Glutamatergic neuron (in vitro differentiated cells): ENCODE data around the gene FBXW4. TPM values are rescaled to one million over a fixed set of nuclear protein-coding genes. Genes with fewer than 3 reads are reported as not detected.

Source experiments
- DNase-seq: peaks from one replicate; pipeline ENCODE4 v3.0.0; 2022
- H3K27ac Mint-ChIP-seq: one replicate; pipeline ENCODE4 v1.8.0; 2020; ENCODE audit warnings: mild to moderate bottlenecking, mixed read lengths, inconsistent platforms; ENCODE audit not compliant: unreplicated experiment
- H3K27me3 Mint-ChIP-seq: one replicate; pipeline ENCODE4 v1.8.0; 2020; ENCODE audit warnings: mild to moderate bottlenecking, moderate library complexity, mixed read lengths, inconsistent platforms; ENCODE audit not compliant: unreplicated experiment
- H3K36me3 Mint-ChIP-seq: one replicate; pipeline ENCODE4 v1.8.0; 2020; ENCODE audit warnings: mild to moderate bottlenecking, mixed read lengths, inconsistent platforms; ENCODE audit not compliant: unreplicated experiment
- H3K4me1 Mint-ChIP-seq: one replicate; pipeline ENCODE4 v1.8.0; 2020; ENCODE audit warnings: mild to moderate bottlenecking, low read depth, mixed read lengths, inconsistent platforms; ENCODE audit not compliant: unreplicated experiment
- H3K4me3 Mint-ChIP-seq: one replicate; pipeline ENCODE4 v1.8.0; 2020; ENCODE audit warnings: mild to moderate bottlenecking, mixed read lengths, inconsistent platforms; ENCODE audit not compliant: unreplicated experiment
- H3K9me3 Mint-ChIP-seq: one replicate; pipeline ENCODE4 v1.8.0; 2020; ENCODE audit warnings: mild to moderate bottlenecking, moderate library complexity, mixed read lengths, inconsistent platforms; ENCODE audit not compliant: unreplicated experiment
- total RNA-seq: library from RNA; stranded (reverse); fragmentation: NEBNext Ultra II Directional; extraction: Animal tissue kit (Norgen Biotek cat#: 25700); gene quantifications from one replicate; pipeline ENCODE4 v1.2.1, GENCODE V29; 2021; ENCODE audit not compliant: unreplicated experiment
- TF ChIP-seq, protein P1 (sequence below): fragments of 200-600 bp; sonication (generic); IDR thresholded peaks from one replicate; pipeline ENCODE4 v1.5.0; 2021; ENCODE audit not compliant: partially characterized antibody, unreplicated experiment

The FBXW4 gene
- total RNA-seq, 1 donor from 2014 or later: 25.8 TPM

DNA sequence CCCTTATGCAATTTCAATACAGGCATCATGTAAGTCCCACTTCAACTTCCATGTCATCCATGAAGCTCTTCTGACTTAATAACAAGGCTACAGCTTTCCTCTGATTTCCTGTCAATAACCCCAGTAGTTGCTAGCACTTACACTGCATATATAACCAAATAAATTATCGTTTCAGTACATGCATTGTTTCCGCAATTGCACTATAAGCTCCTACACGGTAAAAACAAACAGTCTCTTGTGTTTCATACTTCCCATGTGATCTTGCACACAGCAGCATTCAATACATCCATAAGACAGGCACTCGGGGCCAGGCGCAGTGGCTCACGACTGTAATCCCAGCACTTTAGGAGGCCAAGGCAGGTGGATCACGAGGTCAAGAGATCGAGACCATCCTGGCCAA, 41.4 kb downstream of the FBXW4 start:
- no peak for DNase-seq
- Mint-ChIP-seq H3K9me3 (no peaks in the 10 kb centered on the region), H3K27ac (no peak overlapping the region), H3K4me1 (peaks cover 12% of the 10 kb centered on the region), H3K27me3 (no peaks in the 10 kb centered on the region), H3K4me3 (no peak overlapping the region), H3K36me3 (no peaks in the 10 kb centered on the region)
- TF ChIP-seq, protein P1, sequence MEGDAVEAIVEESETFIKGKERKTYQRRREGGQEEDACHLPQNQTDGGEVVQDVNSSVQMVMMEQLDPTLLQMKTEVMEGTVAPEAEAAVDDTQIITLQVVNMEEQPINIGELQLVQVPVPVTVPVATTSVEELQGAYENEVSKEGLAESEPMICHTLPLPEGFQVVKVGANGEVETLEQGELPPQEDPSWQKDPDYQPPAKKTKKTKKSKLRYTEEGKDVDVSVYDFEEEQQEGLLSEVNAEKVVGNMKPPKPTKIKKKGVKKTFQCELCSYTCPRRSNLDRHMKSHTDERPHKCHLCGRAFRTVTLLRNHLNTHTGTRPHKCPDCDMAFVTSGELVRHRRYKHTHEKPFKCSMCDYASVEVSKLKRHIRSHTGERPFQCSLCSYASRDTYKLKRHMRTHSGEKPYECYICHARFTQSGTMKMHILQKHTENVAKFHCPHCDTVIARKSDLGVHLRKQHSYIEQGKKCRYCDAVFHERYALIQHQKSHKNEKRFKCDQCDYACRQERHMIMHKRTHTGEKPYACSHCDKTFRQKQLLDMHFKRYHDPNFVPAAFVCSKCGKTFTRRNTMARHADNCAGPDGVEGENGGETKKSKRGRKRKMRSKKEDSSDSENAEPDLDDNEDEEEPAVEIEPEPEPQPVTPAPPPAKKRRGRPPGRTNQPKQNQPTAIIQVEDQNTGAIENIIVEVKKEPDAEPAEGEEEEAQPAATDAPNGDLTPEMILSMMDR: no peak

DNA sequence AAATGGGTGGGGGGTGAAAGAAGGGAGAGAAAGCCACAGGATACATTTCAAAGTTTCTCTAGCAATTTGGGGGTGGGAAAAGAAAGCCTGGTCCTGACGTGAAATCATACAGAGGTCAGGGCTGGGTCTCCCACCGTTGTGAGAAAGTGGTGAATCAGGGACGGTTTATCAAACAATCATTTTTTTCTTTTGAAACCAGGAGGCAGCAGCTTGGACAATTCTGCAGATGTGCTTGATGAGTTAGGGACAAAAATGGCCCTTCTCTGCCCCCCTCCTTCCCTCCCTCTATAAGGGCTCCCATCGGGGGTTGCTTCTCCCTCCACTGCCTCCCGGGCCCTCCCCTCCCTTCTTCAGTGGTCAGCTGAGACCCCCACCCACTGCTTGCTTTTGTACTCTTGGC, 43.6 kb downstream of the FBXW4 start:
- DNase-seq: no peak
- no peaks in the 10 kb centered on the region for H3K9me3 Mint-ChIP-seq
- H3K4me3 Mint-ChIP-seq: no peak overlapping the region
- no peaks in the 10 kb centered on the region for H3K27me3 Mint-ChIP-seq
- no peak overlapping the region for H3K27ac Mint-ChIP-seq
- no peaks in the 10 kb centered on the region for H3K36me3 Mint-ChIP-seq
- TF ChIP-seq, protein P1: no peak
- peaks cover 12% of the 10 kb centered on the region for H3K4me1 Mint-ChIP-seq

DNA sequence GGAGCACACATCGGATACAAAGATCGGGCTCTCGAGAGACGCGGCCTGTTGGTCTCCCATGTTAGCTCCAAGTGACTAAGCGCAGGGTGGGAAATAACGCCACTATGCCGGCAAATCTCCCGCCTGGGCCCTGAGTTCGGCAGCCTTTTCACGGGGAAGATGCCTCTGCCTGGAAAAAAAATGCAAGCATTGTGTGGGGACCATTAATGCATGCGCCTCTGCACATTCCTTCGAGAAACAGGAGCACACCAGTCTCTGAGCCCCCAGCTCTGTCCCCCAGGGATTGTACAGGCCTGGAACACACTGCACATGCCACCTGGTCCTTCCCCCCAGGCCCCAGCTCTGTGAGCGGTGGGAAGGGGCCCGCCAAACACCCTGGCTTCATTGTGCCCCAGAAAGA, 44.1 kb downstream of the FBXW4 start:
- H3K4me1 Mint-ChIP-seq: peaks cover 12% of the 10 kb centered on the region
- no peaks in the 10 kb centered on the region for H3K36me3 Mint-ChIP-seq
- TF ChIP-seq, protein P1: no peak
- no peak for DNase-seq
- H3K4me3 Mint-ChIP-seq: no peak overlapping the region
- H3K27ac Mint-ChIP-seq: no peak overlapping the region
- no peaks in the 10 kb centered on the region for H3K27me3 Mint-ChIP-seq
- H3K9me3 Mint-ChIP-seq: no peaks in the 10 kb centered on the region

DNA sequence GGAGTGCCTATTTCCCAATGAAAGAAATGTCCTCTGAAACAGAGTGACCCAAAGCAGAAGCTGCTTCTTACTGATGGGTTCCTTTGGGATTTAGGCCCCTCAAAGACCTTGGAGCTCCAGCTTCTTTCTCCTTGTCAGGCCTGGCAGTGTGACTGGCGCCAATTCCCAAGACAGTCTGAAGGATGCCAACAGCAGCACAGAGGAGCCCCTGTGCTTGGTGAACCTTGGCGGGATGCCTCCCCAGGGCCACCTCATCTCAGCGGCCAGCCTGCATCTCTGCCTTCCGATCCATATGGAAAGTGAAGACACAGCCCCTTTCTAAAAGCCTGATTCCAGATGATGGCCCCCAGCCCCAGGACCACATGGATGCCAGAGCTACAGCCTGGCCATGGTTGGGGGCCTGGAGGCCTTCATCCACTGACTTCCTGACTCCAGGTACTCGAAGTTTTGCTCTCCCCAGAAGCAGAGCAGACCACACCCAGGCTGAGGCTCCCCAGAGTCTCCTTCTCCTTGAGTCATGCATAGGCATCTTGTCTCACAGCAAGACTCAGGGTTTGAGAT, 45.4 kb downstream of the FBXW4 start:
- H3K9me3 Mint-ChIP-seq: no peaks in the 10 kb centered on the region

DNA sequence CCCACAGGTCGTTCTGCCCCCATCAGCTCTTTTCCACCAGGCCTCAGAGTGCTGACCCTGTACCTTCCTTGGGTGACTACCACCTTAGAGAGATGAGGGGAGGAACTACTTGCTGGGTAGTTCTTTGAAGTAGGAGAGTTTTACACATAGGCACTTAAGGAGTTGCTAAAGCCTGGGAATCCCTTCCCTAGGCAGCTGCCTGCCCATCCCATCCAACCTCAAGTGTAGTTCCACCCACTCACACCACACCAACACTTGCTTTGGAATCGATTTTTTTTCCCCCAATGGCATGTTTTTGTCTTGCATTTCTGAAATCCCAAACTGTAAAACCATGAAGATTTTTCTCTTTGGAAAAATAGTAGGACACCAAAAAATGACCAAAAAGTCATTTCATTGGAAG, 47.7 kb downstream of the FBXW4 start:
- Mint-ChIP-seq H3K9me3 (no peaks in the 10 kb centered on the region), H3K4me3 (no peak overlapping the region), H3K27me3 (peaks cover 2% of the 10 kb centered on the region), H3K27ac (no peak overlapping the region), H3K4me1 (peaks cover 12% of the 10 kb centered on the region), H3K36me3 (no peaks in the 10 kb centered on the region)
- TF ChIP-seq, protein P1: no peak
- DNase-seq: no peak

More for the DNA sequence above, 45.4 kb downstream of the FBXW4 start:
- peaks cover 12% of the 10 kb centered on the region for H3K4me1 Mint-ChIP-seq
- H3K36me3 Mint-ChIP-seq: no peaks in the 10 kb centered on the region
- DNase-seq: no peak
- H3K27ac Mint-ChIP-seq: no peak overlapping the region
- TF ChIP-seq, protein P1: no peak
- no peak overlapping the region for H3K4me3 Mint-ChIP-seq
- H3K27me3 Mint-ChIP-seq: peaks cover 2% of the 10 kb centered on the region
